Lower leg skin (tissue), 3 donors: ENCODE data around the gene TNFSF10.

ENCODE experiments used
- CTCF ChIP-seq, 3 donors: fragments of 450-650 bp; IDR thresholded peaks; one replicate each; pipeline ENCODE4 v1.5.1; 2016; ENCODE audit warnings: antibody characterized with exemption in 3 of 3, mild to moderate bottlenecking in 3 of 3, moderate library complexity in 2 of 3
- POLR2A ChIP-seq, 2 donors: fragments of 450-650 bp; IDR thresholded peaks; one replicate each; pipeline ENCODE4 v1.6.1; 2016 to 2017; ENCODE audit warnings: antibody characterized with exemption in 2 of 2, mild to moderate bottlenecking in 1 of 2, moderate library complexity in 1 of 2

- TF ChIP-seq CTCF (IDR thresholded peaks at IDR 0.05) (no peak), POLR2A (IDR thresholded peaks at IDR 0.05) (no peak)
Measured at GRCh38 chr3:172536505-172536904, 13.3 kb upstream of the TNFSF10 start.
